CD14-positive monocyte (primary cell): Measurements from ENCODE around the gene SYT2. TPM values are rescaled to one million over a fixed set of nuclear protein-coding genes. Genes with fewer than 3 reads are reported as not detected.
A peak's percentile ranks its signal among the peaks of the same experiment; 100 is the strongest.
"Not testable (repeated sequence)": the region's sequence is repeated elsewhere in the genome, so short reads cannot be mapped to it uniquely, and the experiment has no call there.

Source experiments
- DNase-seq, 3 donors: peaks; one replicate each; pipeline ENCODE4 v3.0.0-alpha.2; 2011 to 2022
- H2AFZ ChIP-seq: 2 replicates; pipeline ENCODE4 v1.6.0; 2012; ENCODE audit warnings: mild to moderate bottlenecking, low read depth, low read length, inconsistent platforms; ENCODE audit not compliant: insufficient read depth, poor library complexity, severe bottlenecking
- H3K27ac ChIP-seq, 2 donors: 1 replicate in 1 of 2; 2 replicates in 1 of 2; pipeline ENCODE4 v1.5.1; 2012 to 2013; ENCODE audit warnings: low read length in 2 of 2, control low read depth in 1 of 2, inconsistent platforms in 1 of 2, low read depth in 1 of 2, mild to moderate bottlenecking in 1 of 2
- H3K27me3 ChIP-seq, 2 donors: one replicate each; pipeline versions ENCODE4 v1.6.0 to v1.6.1; 2011 to 2013; ENCODE audit warnings: low read length in 2 of 2; ENCODE audit not compliant: control insufficient read depth in 2 of 2, insufficient read depth in 2 of 2
- H3K36me3 ChIP-seq, 2 donors: replicated peaks in 1 of 2; 1 replicate in 1 of 2; 2 replicates in 1 of 2; pipeline versions ENCODE4 v1.5.1 to v1.6.1; 2012 to 2013; ENCODE audit warnings: low read length in 2 of 2, control low read depth in 1 of 2, inconsistent platforms in 1 of 2, mild to moderate bottlenecking in 1 of 2; ENCODE audit not compliant: insufficient read depth in 2 of 2, control insufficient read depth in 1 of 2
- H3K4me1 ChIP-seq, 2 donors: 1 replicate in 1 of 2; 2 replicates in 1 of 2; pipeline versions ENCODE4 v1.5.1 to v1.6.1; 2012 to 2013; ENCODE audit warnings: low read length in 2 of 2, control low read depth in 1 of 2, inconsistent platforms in 1 of 2, mild to moderate bottlenecking in 1 of 2, moderate library complexity in 1 of 2; ENCODE audit not compliant: insufficient read depth in 2 of 2, control insufficient read depth in 1 of 2
- H3K4me2 ChIP-seq: replicated peaks from 2 replicates; pipeline ENCODE3; 2012; ENCODE audit warnings: low read length, moderate library complexity, mild to moderate bottlenecking; ENCODE audit not compliant: poor library complexity, severe bottlenecking; ENCODE audit errors: extremely low read depth
- H3K4me3 ChIP-seq, 3 experiments: fragments of 200-600 bp in 1 of 3; sonication (generic) in 1 of 3; replicated peaks in 1 of 3; 1 replicate in 2 of 3; 2 replicates in 1 of 3; pipeline ENCODE4 v1.5.1; 2011 to 2013; ENCODE audit warnings: low read length in 3 of 3, mild to moderate bottlenecking in 3 of 3, control low read depth in 2 of 3, low read depth in 2 of 3, inconsistent platforms in 1 of 3, moderate library complexity in 1 of 3
- H3K79me2 ChIP-seq: 2 replicates; pipeline ENCODE4 v1.6.0; 2012; ENCODE audit warnings: mild to moderate bottlenecking, control low read depth, inconsistent platforms, low read length, moderate library complexity; ENCODE audit not compliant: insufficient read depth
- H3K9ac ChIP-seq: 2 replicates; pipeline ENCODE4 v1.6.0; 2017; ENCODE audit warnings: low read length, mild to moderate bottlenecking; ENCODE audit not compliant: insufficient read depth, poor library complexity, severe bottlenecking
- H3K9me3 ChIP-seq, 2 donors: replicated peaks in 1 of 2; 1 replicate in 1 of 2; 2 replicates in 1 of 2; pipeline versions ENCODE4 v1.5.1 to v1.6.1; 2012 to 2013; ENCODE audit warnings: low read length in 2 of 2, control low read depth in 1 of 2; ENCODE audit not compliant: control insufficient read depth in 1 of 2, insufficient read depth in 1 of 2
- H4K20me1 ChIP-seq: 2 replicates; pipeline ENCODE4 v1.6.0; 2012; ENCODE audit warnings: mild to moderate bottlenecking, low read length, control low read depth, moderate library complexity; ENCODE audit not compliant: insufficient read depth
- H3K27ac Mint-ChIP-seq, 7 donors: one replicate each; pipeline ENCODE4 v1.8.0; 2020; ENCODE audit warnings: mild to moderate bottlenecking in 7 of 7, mixed read lengths in 7 of 7, moderate library complexity in 6 of 7, inconsistent platforms in 2 of 7
- H3K27me3 Mint-ChIP-seq, 3 donors: one replicate each; pipeline ENCODE4 v1.8.0; 2021 to 2022; ENCODE audit warnings: low read depth in 3 of 3, mild to moderate bottlenecking in 3 of 3, mixed read lengths in 3 of 3, moderate library complexity in 3 of 3, inconsistent platforms in 1 of 3
- H3K36me3 Mint-ChIP-seq, 2 donors: one replicate each; pipeline ENCODE4 v1.8.0; 2020; ENCODE audit warnings: mixed read lengths in 2 of 2, inconsistent platforms in 1 of 2, mild to moderate bottlenecking in 1 of 2
- H3K4me1 Mint-ChIP-seq: one replicate; pipeline ENCODE4 v1.8.0; 2020; ENCODE audit warnings: mild to moderate bottlenecking, mixed read lengths
- H3K4me3 Mint-ChIP-seq, 2 donors: one replicate each; pipeline ENCODE4 v1.8.0; 2020; ENCODE audit warnings: mild to moderate bottlenecking in 2 of 2, mixed read lengths in 2 of 2, moderate library complexity in 1 of 2
- H3K9me3 Mint-ChIP-seq, 7 donors: one replicate each; pipeline ENCODE4 v1.8.0; 2020 to 2022; ENCODE audit warnings: mixed read lengths in 7 of 7, mild to moderate bottlenecking in 6 of 7, moderate library complexity in 6 of 7, inconsistent platforms in 2 of 7
- CTCF ChIP-seq: fragments of 200-600 bp; IDR thresholded peaks from one replicate; pipeline ENCODE4 v1.8.0; 2022; ENCODE audit warnings: antibody characterized with exemption, mild to moderate bottlenecking
- WGBS: methylation state at CpG from one replicate; pipeline ENCODE4 v1.1.5; 2013; ENCODE audit warnings: missing lambda C conversion rate; ENCODE audit not compliant: insufficient coverage; 5-methylcytosine and 5-hydroxymethylcytosine counted together
- intact Hi-C, 2 donors: fragments of 100-400 bp; cut with micrococcal nuclease; formaldehyde crosslinking; loops; one replicate each; pipeline versions ENCODE4 v1.15.0 to v1.15.1; 2023
- polyA plus RNA-seq, 3 donors: library from polyadenylated mRNA; depleted of rRNA in 1 of 3; unstranded in 2 of 3; stranded (reverse) in 1 of 3; fragments of 300-500 nt in 2 of 3; fragments of >200 nt in 1 of 3; fragmentation: Illumina TruSeq in 2 of 3; gene quantifications; 1 replicate in 2 of 3; 2 replicates in 1 of 3; pipeline ENCODE4 v1.2.3, GENCODE V29; 2012 to 2021

The SYT2 gene
- polyA plus RNA-seq, 3 donors: not detected

- H3K36me3 ChIP-seq: peaks cover 8 to 40% of the 10 kb centered on the region in 2 donors
- no peak overlapping the region for H3K27ac ChIP-seq
- H2AFZ ChIP-seq: no peak overlapping the region
- H3K4me2 ChIP-seq: no peak overlapping the region
- peaks cover 66% of the 10 kb centered on the region for H4K20me1 ChIP-seq
- H3K27ac Mint-ChIP-seq: no peak overlapping the region
- peaks cover 19 to 21% of the 10 kb centered on the region in 2 donors for H3K4me1 ChIP-seq
- peaks cover 70 to 78% of the 10 kb centered on the region in 2 donors for H3K36me3 Mint-ChIP-seq
- H3K27me3 ChIP-seq: peaks cover 48 to 74% of the 10 kb centered on the region in 2 donors
- TF ChIP-seq CTCF: no peak
- intact Hi-C loops: no loop called here
- no peaks in the 10 kb centered on the region for H3K9me3 ChIP-seq
- peaks cover 42 to 83% (median 70%) of the 10 kb centered on the region in 3 donors for H3K27me3 Mint-ChIP-seq
- peak overlapping the region in 1 of 2 donors; percentile 81 for H3K4me3 Mint-ChIP-seq
- H3K9me3 Mint-ChIP-seq: peaks cover 0 to 6% (median 3%) of the 10 kb centered on the region in 7 donors
- H3K4me3 ChIP-seq: no peak overlapping the region
- H3K79me2 ChIP-seq: no peaks in the 10 kb centered on the region
- no peak for DNase-seq
- H3K9ac ChIP-seq: no peak overlapping the region
- peaks cover 28% of the 10 kb centered on the region for H3K4me1 Mint-ChIP-seq
These were observed 124.7 kb downstream of the SYT2 start for GRCh38 chr1:202585590-202585933.

GRCh38 chr1:202584707-202585589 is 125.3 kb downstream of the SYT2 start:
- 88% methylated on average over 6 of the region's 8 CpGs for WGBS
- no peak for DNase-seq
- peaks cover 28% of the 10 kb centered on the region for H3K4me1 Mint-ChIP-seq
- H3K4me3 ChIP-seq: no peak overlapping the region
- peak overlapping the region; percentile 24 to 81 for H3K4me3 Mint-ChIP-seq
- H3K27ac ChIP-seq: no peak overlapping the region
- H4K20me1 ChIP-seq: peaks cover 61% of the 10 kb centered on the region
- H3K79me2 ChIP-seq: no peaks in the 10 kb centered on the region
- H3K4me2 ChIP-seq: no peak overlapping the region
- peaks cover 19 to 21% of the 10 kb centered on the region in 2 donors for H3K4me1 ChIP-seq
- no peak overlapping the region for H2AFZ ChIP-seq
- H3K9me3 ChIP-seq: no peaks in the 10 kb centered on the region
- H3K27ac Mint-ChIP-seq: no peak overlapping the region
- peaks cover 0 to 7% (median 3%) of the 10 kb centered on the region in 7 donors for H3K9me3 Mint-ChIP-seq
- H3K36me3 Mint-ChIP-seq: peaks cover 76 to 79% of the 10 kb centered on the region in 2 donors
- H3K27me3 ChIP-seq: peaks cover 48 to 69% of the 10 kb centered on the region in 2 donors
- intact Hi-C loops: no loop called here
- no peak overlapping the region for H3K9ac ChIP-seq
- peaks cover 11 to 46% of the 10 kb centered on the region in 2 donors for H3K36me3 ChIP-seq
- TF ChIP-seq CTCF: no peak
- H3K27me3 Mint-ChIP-seq: peaks cover 39 to 81% (median 64%) of the 10 kb centered on the region in 3 donors

- Mint-ChIP-seq H3K4me3 (peak overlapping the region in 1 of 2 donors; percentile 62), H3K36me3 (peaks cover 73 to 76% of the 10 kb centered on the region in 2 donors), H3K27me3 (peaks cover 24 to 70% (median 47%) of the 10 kb centered on the region in 3 donors), H3K4me1 (peaks cover 27% of the 10 kb centered on the region)
- H3K4me1 ChIP-seq: peaks cover 19 to 21% of the 10 kb centered on the region in 2 donors
- H3K27ac ChIP-seq, H3K9me3 Mint-ChIP-seq, H3K4me2 ChIP-seq, H2AFZ ChIP-seq, DNase-seq, H3K27ac Mint-ChIP-seq, intact Hi-C loops, H3K4me3 ChIP-seq, H3K9me3 ChIP-seq, H3K9ac ChIP-seq, H3K79me2 ChIP-seq: not testable (repeated sequence)
- peaks cover 50% of the 10 kb centered on the region for H4K20me1 ChIP-seq
- no CpG with 5 or more reads among the region's 5 CpGs for WGBS
- H3K27me3 ChIP-seq: peaks cover 41 to 43% of the 10 kb centered on the region in 2 donors
- H3K36me3 ChIP-seq: peaks cover 11 to 52% of the 10 kb centered on the region in 2 donors
These were observed 127.9 kb downstream of the SYT2 start for GRCh38 chr1:202582350-202582749.
